Hepatocyte (in vitro differentiated cells): ENCODE results near the gene TXNL4B.

ENCODE experiments used
- CTCF ChIP-seq: fragments of 200-600 bp; sonication (generic); IDR thresholded peaks from 2 replicates; pipeline ENCODE4 v1.5.1; 2016; ENCODE audit warnings: antibody characterized with exemption, mild to moderate bottlenecking; ENCODE audit not compliant: poor library complexity
- EZH2 ChIP-seq: fragments of 200-600 bp; sonication (generic); IDR thresholded peaks from 2 replicates; pipeline ENCODE4 v1.6.1; 2016; ENCODE audit warnings: antibody characterized with exemption, mild to moderate bottlenecking, borderline replicate concordance
- EZH2phosphoT487 ChIP-seq: fragments of 200-600 bp; sonication (generic); IDR thresholded peaks from one replicate; pipeline ENCODE4 v1.6.1; 2018; ENCODE audit warnings: antibody characterized with exemption, mild to moderate bottlenecking, low read depth, moderate library complexity; ENCODE audit not compliant: unreplicated experiment, severe bottlenecking

- no peak for TF ChIP-seq CTCF
- no peak for TF ChIP-seq EZH2
- no peak for TF ChIP-seq EZH2phosphoT487
Observed at GRCh38 chr16:72126429-72126765, 33.0 kb upstream of the TXNL4B start.
